ENCODE results near the gene HEPHL1. TPM values are rescaled to one million over a fixed set of nuclear protein-coding genes. Genes with fewer than 3 reads are reported as not detected.
"Not testable (repeated sequence)": the region's sequence is repeated elsewhere in the genome, so short reads cannot be mapped to it uniquely, and the experiment has no call there.

The HEPHL1 gene
- total and polyA plus RNA-seq, 7 donors = 0.01 TPM; not detected in 6

DNA sequence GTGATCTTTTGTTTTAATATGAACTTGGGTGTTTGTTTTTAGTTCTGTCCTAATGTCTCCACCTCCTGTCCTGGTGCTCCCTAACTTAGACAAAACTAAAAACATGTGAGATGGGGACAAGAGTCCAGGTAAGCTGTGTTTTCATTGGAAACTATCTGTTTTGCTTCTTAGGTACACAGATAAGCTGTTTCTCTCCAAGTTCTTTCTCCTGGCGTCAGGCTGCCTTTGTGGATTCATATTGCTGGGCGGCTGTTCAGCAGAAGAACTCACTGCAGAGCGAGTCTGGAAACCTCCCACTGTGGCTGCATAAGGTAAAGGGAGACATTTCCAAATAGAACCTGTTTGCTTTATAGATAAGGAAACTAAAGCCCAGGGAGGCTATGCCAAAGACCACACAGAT, 132.2 kb downstream of the HEPHL1 start:
- intact Hi-C loops (cut with DNase I) = no loop called here
- H3K9me3 ChIP-seq = no peaks in the 10 kb centered on the region
- no peaks in the 10 kb centered on the region for H3K36me3 ChIP-seq (ENCODE audit: insufficient read depth in 1 of 2, low read depth in 1 of 2)
- peaks cover 6% of the 10 kb centered on the region for H3K4me1 ChIP-seq
- WGBS, 3 donors = 89 to 94% (median 91%) methylated on average over 3 of the region's 3 CpGs
- H3K27me3 ChIP-seq (ENCODE audit: insufficient read depth in 3 of 3, low read length in 2 of 3) = no peaks in the 10 kb centered on the region
- ATAC-seq (no peak), DNase-seq (no peak)
- no peak overlapping the region for H3K4me3 ChIP-seq
- H3K27ac ChIP-seq = no peak overlapping the region
- TF ChIP-seq, protein P1, sequence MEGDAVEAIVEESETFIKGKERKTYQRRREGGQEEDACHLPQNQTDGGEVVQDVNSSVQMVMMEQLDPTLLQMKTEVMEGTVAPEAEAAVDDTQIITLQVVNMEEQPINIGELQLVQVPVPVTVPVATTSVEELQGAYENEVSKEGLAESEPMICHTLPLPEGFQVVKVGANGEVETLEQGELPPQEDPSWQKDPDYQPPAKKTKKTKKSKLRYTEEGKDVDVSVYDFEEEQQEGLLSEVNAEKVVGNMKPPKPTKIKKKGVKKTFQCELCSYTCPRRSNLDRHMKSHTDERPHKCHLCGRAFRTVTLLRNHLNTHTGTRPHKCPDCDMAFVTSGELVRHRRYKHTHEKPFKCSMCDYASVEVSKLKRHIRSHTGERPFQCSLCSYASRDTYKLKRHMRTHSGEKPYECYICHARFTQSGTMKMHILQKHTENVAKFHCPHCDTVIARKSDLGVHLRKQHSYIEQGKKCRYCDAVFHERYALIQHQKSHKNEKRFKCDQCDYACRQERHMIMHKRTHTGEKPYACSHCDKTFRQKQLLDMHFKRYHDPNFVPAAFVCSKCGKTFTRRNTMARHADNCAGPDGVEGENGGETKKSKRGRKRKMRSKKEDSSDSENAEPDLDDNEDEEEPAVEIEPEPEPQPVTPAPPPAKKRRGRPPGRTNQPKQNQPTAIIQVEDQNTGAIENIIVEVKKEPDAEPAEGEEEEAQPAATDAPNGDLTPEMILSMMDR (IDR thresholded peaks at IDR 0.05) = no peak

DNA sequence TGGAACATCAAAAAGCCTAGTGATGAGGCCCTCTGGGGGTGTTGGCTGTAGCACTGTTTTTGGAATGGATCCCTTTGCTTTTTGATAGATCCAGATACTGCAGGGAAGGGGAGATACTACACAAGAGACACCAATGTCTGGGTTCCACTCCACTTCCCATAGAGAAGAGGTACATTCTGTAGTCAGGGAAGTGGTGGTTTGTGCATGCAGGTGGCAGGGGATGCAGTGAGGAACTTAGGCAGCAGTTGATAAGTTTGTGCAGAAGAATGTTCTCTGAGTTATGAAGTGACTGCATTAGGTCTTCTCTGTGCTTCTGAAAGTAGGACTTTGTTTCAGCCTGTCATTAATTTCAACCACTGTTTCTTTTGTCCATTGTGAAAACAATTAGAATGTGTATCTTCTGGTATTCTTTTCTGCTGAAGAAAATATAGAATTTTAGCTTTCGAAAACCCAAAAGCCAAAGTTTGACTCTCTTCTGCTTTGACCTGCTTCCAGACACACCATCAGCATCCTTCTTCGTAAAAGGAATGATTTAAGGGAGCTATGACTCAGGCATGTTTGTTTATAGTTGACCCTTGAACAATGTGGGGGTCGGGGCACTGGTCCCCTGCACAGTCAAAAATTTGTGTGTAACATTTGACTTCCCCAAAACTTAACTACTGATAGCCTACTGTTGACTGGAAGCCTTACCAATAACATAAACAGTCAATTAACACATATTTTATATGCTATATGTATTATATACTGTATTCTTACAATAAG, 133.1 kb downstream of the HEPHL1 start:
- intact Hi-C loops (cut with DNase I) = no loop called here
- Histone ChIP-seq H3K27me3 (ENCODE audit: insufficient read depth in 3 of 3, low read length in 2 of 3) (no peaks in the 10 kb centered on the region), H3K9me3 (no peaks in the 10 kb centered on the region), H3K36me3 (ENCODE audit: insufficient read depth in 1 of 2, low read depth in 1 of 2) (no peaks in the 10 kb centered on the region), H3K27ac (no peak overlapping the region), H3K4me3 (no peak overlapping the region), H3K4me1 (peaks cover 6% of the 10 kb centered on the region)
- WGBS, 3 donors = 81 to 89% (median 86%) methylated on average over 3 of the region's 3 CpGs
- ATAC-seq (no peak), DNase-seq (no peak)
- TF ChIP-seq, protein P1 (IDR thresholded peaks at IDR 0.05) = no peak

DNA sequence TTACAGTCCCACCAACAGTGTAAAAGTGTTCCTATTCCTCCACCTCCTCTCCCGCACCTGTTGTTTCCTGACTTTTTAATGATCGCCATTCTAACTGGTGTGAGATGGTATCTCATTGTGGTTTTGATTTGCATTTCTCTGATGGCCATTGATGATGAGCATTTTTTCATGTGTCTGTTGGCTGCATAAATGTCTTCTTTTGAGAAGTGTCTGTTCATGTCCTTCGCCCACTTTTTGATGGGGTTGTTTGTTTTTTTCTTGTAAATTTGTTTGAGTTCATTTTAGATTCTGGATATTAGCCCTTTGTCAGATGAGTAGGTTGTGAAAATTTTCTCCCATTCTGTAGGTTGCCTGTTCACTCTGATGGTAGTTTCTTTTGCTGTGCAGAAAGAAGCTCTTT, 136.2 kb downstream of the HEPHL1 start:
- ATAC-seq; H3K27ac ChIP-seq; H3K9me3 ChIP-seq; H3K4me1 ChIP-seq; H3K27me3 ChIP-seq (ENCODE audit: insufficient read depth in 3 of 3, low read length in 2 of 3); DNase-seq; H3K4me3 ChIP-seq; H3K36me3 ChIP-seq (ENCODE audit: insufficient read depth in 1 of 2, low read depth in 1 of 2); intact Hi-C loops (cut with DNase I): not testable (repeated sequence)
- WGBS, 3 donors = 86 to 94% (median 89%) methylated on average over 2 to 3 of the region's 3 CpGs

Other genes with a start within 250 kb of the HEPHL1 start
- 10 to 100 TPM; 10.6 to 16.0 (median 13.0) TPM for gene MED17, start 237.1 kb upstream of the HEPHL1 start, total RNA-seq
- gene MED17, start 237.1 kb upstream of the HEPHL1 start, polyA plus RNA-seq = 10 to 100 TPM in 2 of 3 donors, 1 to 10 TPM in 1; 7.1 to 11.2 (median 10.7) TPM
- under 1 TPM in 1 of 4 donors, not detected in 3; 0.26 TPM for gene VSTM5, start 170.7 kb upstream of the HEPHL1 start, total RNA-seq
- under 1 TPM in 2 of 3 donors, not detected in 1; 0.01 TPM for gene VSTM5, start 170.7 kb upstream of the HEPHL1 start, polyA plus RNA-seq
- gene PANX1, start 107.5 kb downstream of the HEPHL1 start, total RNA-seq = 10 to 100 TPM in 3 of 4 donors, 1 to 10 TPM in 1; 9.2 to 87.2 (median 23.7) TPM
- gene PANX1, start 107.5 kb downstream of the HEPHL1 start, polyA plus RNA-seq = 10 to 100 TPM; 14.3 to 45.7 (median 41.9) TPM